Measurements from ENCODE around the gene COPE. TPM values are rescaled to one million over a fixed set of nuclear protein-coding genes. Genes with fewer than 3 reads are reported as not detected.
"Not testable (repeated sequence)": the region's sequence is repeated elsewhere in the genome, so short reads cannot be mapped to it uniquely, and the experiment has no call there.

The COPE gene
- total RNA-seq, 1 donor from 2014 or later: 141 TPM

DNA sequence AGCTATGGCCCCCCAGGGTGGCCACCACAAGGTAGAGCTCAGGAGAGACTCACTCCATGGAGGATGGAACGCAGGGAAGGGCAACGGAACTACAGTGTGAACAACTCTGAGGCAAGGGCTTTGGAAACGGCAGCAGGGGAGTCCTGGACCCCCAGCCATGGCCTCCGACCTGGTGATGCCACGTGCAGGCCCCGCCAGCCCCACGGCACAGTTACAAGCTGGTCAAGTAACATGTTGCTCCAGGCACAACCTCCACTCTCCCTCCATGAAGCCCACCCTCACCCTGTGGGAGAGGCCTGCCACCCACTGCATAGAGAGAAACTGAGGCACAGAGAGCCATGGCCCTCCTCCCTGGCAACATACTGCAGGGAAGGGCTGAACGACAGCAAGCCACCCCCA lies 14.1 kb downstream of the COPE start:
- Histone ChIP-seq H3K27me3 (no peaks in the 10 kb centered on the region), H3K9me3 (no peaks in the 10 kb centered on the region), H3K27ac (no peak overlapping the region), H3K4me3 (no peak overlapping the region), H3K36me3 (peaks cover 70% of the 10 kb centered on the region), H3K4me1 (no peaks in the 10 kb centered on the region)
- DNase-seq: no peak
- TF ChIP-seq, protein P1, sequence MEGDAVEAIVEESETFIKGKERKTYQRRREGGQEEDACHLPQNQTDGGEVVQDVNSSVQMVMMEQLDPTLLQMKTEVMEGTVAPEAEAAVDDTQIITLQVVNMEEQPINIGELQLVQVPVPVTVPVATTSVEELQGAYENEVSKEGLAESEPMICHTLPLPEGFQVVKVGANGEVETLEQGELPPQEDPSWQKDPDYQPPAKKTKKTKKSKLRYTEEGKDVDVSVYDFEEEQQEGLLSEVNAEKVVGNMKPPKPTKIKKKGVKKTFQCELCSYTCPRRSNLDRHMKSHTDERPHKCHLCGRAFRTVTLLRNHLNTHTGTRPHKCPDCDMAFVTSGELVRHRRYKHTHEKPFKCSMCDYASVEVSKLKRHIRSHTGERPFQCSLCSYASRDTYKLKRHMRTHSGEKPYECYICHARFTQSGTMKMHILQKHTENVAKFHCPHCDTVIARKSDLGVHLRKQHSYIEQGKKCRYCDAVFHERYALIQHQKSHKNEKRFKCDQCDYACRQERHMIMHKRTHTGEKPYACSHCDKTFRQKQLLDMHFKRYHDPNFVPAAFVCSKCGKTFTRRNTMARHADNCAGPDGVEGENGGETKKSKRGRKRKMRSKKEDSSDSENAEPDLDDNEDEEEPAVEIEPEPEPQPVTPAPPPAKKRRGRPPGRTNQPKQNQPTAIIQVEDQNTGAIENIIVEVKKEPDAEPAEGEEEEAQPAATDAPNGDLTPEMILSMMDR (IDR thresholded peaks at IDR 0.05): no peak
- ATAC-seq: no peak
- intact Hi-C loops (cut with DNase I): no loop called here

DNA sequence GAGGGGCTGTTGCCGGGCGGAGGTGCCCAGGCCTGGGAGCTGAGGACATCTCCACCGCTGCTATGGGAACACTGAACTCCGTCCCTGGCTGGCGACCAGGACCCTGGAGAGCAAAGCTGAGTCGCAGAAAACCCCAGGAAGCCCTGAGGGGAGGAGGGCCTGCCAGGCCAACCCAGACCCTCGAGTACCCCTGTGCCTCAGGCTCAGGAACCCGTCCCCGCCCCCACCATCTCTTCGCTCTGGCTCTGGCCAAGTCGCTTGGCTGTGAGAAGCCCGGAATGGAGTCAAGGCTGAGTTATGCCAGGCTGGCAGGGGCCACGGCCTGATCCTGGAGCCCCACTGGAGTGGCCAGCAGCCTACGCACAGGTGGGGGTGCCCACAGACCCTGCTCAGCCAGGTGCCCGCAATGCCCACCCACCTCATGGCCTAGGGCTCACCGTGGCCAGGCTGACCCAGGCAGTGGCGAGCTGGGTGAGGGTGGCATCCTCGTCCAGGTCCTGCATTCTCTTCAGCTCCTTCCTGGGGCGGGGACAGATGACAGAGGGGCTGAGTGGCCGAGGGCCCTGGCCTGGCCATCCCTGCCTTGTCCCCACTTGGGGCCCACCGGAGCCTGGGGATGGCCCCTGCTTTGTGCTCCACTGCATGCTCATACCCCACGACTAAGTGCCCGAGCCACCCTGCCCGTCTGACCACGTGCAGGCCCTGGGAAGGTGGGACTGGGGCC lies 14.7 kb downstream of the COPE start:
- DNase-seq (peak; percentile 59), ATAC-seq (no peak)
- Histone ChIP-seq H3K27me3 (no peaks in the 10 kb centered on the region), H3K27ac (no peak overlapping the region), H3K36me3 (peaks cover 76% of the 10 kb centered on the region), H3K4me3 (no peak overlapping the region), H3K9me3 (no peaks in the 10 kb centered on the region), H3K4me1 (no peaks in the 10 kb centered on the region)
- TF ChIP-seq, protein P1 (IDR thresholded peaks at IDR 0.05): no peak
- intact Hi-C loops (cut with DNase I): no loop called here

DNA sequence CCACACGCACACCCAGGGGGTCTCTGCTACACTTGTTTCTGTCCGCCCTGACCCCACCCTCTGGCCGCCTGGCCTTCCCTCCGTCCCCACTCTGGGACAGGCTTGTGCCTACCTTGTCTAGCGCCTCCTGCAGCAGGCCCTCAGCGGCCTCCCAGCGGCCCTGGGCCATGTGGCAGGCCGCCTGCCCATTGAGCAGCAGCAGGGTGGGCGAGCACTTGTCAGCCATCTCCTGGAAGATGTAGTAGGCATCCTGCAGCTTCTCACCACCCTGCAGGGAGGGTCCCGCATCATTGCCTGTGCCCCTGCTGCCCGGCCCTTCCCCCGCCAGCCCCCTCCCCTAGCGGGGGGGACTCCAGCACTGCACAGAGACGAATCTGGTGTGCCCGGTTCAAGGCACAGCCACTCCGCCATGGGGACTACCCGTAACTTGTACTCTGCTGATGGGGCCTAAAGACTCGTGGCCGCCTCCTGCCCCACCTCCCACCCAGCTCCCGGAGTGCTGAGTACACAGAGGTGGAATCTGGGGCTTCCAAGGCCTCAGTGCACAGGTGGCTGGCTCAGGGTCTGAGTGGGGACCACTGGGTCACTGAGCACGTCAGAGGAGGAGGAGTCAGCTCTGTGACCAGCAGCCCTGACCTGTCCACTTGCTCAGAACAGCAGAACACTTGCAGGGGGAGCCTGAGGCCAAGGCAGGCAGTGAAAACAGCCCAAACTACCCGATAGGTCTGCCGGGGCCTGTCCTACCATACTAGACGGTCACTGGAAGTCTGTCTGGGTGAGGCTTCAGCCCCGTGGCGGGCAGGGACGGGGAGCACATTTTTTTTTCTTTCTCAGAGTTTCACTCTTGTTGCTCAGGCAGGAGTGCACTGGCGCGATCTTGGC lies 15.8 kb downstream of the COPE start:
- intact Hi-C loops (cut with DNase I): no loop called here
- H3K4me3 ChIP-seq: no peak overlapping the region
- H3K4me1 ChIP-seq: no peaks in the 10 kb centered on the region
- ATAC-seq: no peak
- DNase-seq: peak; percentile 52
- H3K27me3 ChIP-seq: no peaks in the 10 kb centered on the region
- H3K9me3 ChIP-seq: no peaks in the 10 kb centered on the region
- H3K27ac ChIP-seq: no peak overlapping the region
- H3K36me3 ChIP-seq: peaks cover 78% of the 10 kb centered on the region
- TF ChIP-seq, protein P1 (IDR thresholded peaks at IDR 0.05): no peak

DNA sequence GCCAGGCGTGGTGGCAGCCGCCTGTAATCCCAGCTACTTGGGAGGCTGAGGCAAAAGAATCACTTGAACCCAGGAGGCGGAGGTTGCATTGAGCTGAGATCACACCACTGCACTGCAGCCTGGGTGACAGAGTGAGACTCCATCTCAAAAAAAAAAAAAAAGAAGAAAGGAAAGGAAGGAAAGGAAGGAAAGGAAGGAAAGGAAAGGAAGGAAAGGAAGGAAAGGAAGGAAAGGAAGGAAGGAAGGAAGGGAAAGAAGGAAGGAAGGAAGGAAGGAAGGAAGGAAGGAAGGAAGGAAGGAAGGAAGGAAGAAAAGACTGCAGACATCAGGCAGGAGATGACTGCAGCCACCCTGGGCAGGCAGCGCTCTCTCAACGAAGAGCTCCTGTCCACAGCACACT lies 16.7 kb downstream of the COPE start:
- H3K4me3 ChIP-seq; DNase-seq; H3K27ac ChIP-seq; intact Hi-C loops (cut with DNase I); H3K27me3 ChIP-seq; ATAC-seq; H3K4me1 ChIP-seq; H3K9me3 ChIP-seq: not testable (repeated sequence)
- peaks cover 72% of the 10 kb centered on the region for H3K36me3 ChIP-seq

DNA sequence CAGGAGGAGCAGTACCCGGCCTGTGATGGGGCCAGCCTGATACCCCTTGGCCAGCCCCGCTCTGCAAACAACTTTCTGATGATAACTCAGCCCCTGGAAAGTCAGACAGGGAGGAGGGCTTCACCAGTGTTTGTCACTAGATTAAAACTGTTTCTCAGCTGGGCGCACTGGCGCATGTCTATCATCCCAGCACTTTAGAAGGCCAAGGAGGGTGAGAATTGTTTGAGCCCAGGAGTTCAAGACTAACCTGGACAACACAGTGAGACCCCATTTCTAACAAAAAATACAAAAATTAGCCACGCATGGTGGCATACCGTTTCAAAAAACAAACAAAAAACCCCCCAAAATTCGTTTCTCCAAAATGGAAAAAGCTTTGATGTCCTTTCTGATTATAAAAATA lies 17.7 kb downstream of the COPE start:
- no peak overlapping the region for H3K27ac ChIP-seq
- peaks cover 5% of the 10 kb centered on the region for H3K27me3 ChIP-seq
- DNase-seq: no peak
- intact Hi-C loops (cut with DNase I): no loop called here
- H3K9me3 ChIP-seq: no peaks in the 10 kb centered on the region
- no peaks in the 10 kb centered on the region for H3K4me1 ChIP-seq
- TF ChIP-seq, protein P1 (IDR thresholded peaks at IDR 0.05): no peak
- H3K36me3 ChIP-seq: peaks cover 63% of the 10 kb centered on the region
- H3K4me3 ChIP-seq: no peak overlapping the region
- no peak for ATAC-seq

All from upper lobe of right lung (tissue), 1 donor.